Natural killer cell (primary cell): Measurements from ENCODE around the gene IL17REL. TPM values are rescaled to one million over a fixed set of nuclear protein-coding genes. Genes with fewer than 3 reads are reported as not detected.

Source experiments
- ATAC-seq, 3 donors: fragments of 150-1000 bp in 2 of 3; fragments of 200-7000 bp in 1 of 3; cut with Tn5 transposase; 1 replicate in 1 of 3; 2 replicates in 2 of 3; pipeline ENCODE4 v1.10.0; 2021; ENCODE audit warnings: mild to moderate bottlenecking in 2 of 3, moderate library complexity in 2 of 3
- DNase-seq, 2 donors: peaks; one replicate each; pipeline versions ENCODE4 v3.0.0 to v3.0.0-alpha.2; 2013 to 2021; ENCODE audit warnings: mixed read lengths in 1 of 2
- H3K27ac ChIP-seq: one replicate; pipeline ENCODE4 v1.5.1; 2013; ENCODE audit warnings: mild to moderate bottlenecking, low read length
- H3K27me3 ChIP-seq: one replicate; pipeline ENCODE4 v1.6.1; 2013; ENCODE audit warnings: low read length; ENCODE audit not compliant: control insufficient read depth, insufficient read depth
- H3K36me3 ChIP-seq: one replicate; pipeline ENCODE4 v1.6.1; 2013; ENCODE audit warnings: low read length; ENCODE audit not compliant: control insufficient read depth, insufficient read depth
- H3K4me1 ChIP-seq: one replicate; pipeline ENCODE4 v1.6.1; 2013; ENCODE audit warnings: low read length; ENCODE audit not compliant: control insufficient read depth, insufficient read depth
- H3K4me3 ChIP-seq: one replicate; pipeline ENCODE4 v1.5.1; 2013; ENCODE audit warnings: low read length
- H3K9me3 ChIP-seq: one replicate; pipeline ENCODE4 v1.6.1; 2013; ENCODE audit warnings: low read length; ENCODE audit not compliant: control insufficient read depth, insufficient read depth
- H3K27ac Mint-ChIP-seq, 2 donors: one replicate each; pipeline ENCODE4 v1.8.0; 2022; ENCODE audit warnings: mild to moderate bottlenecking in 2 of 2, mixed read lengths in 2 of 2, moderate library complexity in 1 of 2
- H3K27me3 Mint-ChIP-seq, 2 donors: one replicate each; pipeline ENCODE4 v1.8.0; 2022; ENCODE audit warnings: low read depth in 2 of 2, mixed read lengths in 2 of 2
- H3K36me3 Mint-ChIP-seq: one replicate; pipeline ENCODE4 v1.8.0; 2022; ENCODE audit warnings: mixed read lengths
- H3K4me1 Mint-ChIP-seq, 2 donors: one replicate each; pipeline ENCODE4 v1.8.0; 2022; ENCODE audit warnings: mixed read lengths in 2 of 2
- H3K4me3 Mint-ChIP-seq: one replicate; pipeline ENCODE4 v1.8.0; 2022; ENCODE audit warnings: mild to moderate bottlenecking, moderate library complexity, mixed read lengths
- H3K9me3 Mint-ChIP-seq, 2 donors: one replicate each; pipeline ENCODE4 v1.8.0; 2022; ENCODE audit warnings: mixed read lengths in 2 of 2
- CTCF ChIP-seq: fragments of 200-600 bp; IDR thresholded peaks from one replicate; pipeline ENCODE4 v1.8.0; 2022; ENCODE audit warnings: antibody characterized with exemption
- WGBS: methylation state at CpG from one replicate; pipeline ENCODE4 v1.1.7; 2013; ENCODE audit warnings: missing lambda C conversion rate; ENCODE audit not compliant: insufficient coverage; 5-methylcytosine and 5-hydroxymethylcytosine counted together
- intact Hi-C: fragments of 100-400 bp; cut with micrococcal nuclease; formaldehyde crosslinking; loops from one replicate; pipeline ENCODE4 v1.14.2; 2022
- total RNA-seq, 4 donors: library from RNA; stranded (reverse); fragments of 120-200 nt in 1 of 4; gene quantifications; one replicate each; pipeline versions ENCODE4 v1.2.3 to v1.2.4, GENCODE V29; 2013 to 2022

Gene IL17REL
- not detected for total RNA-seq
- not detected for total RNA-seq (2013)

DNA sequence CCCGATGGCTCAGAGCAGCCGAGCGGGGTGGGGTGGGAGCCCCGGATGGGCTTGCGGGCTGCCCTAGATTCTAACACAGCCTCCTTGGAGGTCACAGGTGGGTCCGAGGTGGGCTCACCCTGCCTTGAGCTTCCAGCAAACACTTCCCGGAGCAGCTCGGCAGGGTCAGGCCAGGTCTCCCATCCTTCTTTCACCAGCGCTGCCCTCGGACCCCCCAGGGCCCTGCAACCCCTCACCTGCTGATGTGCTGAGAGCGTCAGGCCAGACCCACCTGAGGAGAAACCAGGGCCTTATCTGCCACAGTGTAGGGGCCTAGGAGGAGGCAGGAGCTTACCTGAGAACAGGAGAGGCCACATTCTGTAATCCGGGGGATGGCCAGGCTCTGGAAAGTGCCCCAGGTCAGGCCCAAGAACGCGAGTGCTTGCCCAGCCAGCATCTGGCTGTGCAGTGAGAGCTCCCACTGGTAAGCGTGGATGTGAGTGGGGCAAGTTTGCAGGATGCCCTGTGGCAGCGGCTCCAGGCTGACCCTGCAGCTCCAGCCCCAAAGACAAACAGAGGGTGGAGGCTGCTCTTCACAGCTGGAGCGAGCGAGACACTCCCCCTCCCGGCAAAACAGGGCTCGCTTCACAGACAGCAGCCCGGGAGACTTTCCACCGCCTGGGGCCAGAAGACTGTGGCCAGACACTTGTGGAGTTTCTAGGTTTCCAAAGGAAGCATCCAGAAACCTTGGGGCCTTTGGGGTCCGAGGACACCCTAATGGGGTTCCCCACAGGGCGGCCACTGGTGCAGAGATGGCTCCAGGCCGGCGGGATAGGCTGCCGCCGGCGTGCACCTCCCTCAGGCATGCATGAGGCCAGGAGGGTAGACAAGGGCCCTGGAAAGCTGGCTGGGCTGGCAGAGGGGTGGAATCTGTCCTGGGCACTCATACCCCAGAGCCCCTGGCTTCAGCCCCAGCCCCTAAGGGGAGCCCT, at the start of gene IL17REL:
Gene IL17REL, minus strand, starts transcription at position 555 of the 971 bp plus-strand sequence. Its CDS starts 119 bp downstream, at position 436.
- Mint-ChIP-seq H3K4me1 (peaks cover 0 to 15% of the 10 kb centered on the region in 2 donors), H3K36me3 (no peaks in the 10 kb centered on the region), H3K4me3 (peak within 1 kb of the TSS; percentile 67), H3K27me3 (peaks cover 9 to 21% of the 10 kb centered on the region in 2 donors), H3K27ac (peak within 1 kb of the TSS in 1 of 2 donors; percentile 80), H3K9me3 (no peaks in the 10 kb centered on the region)
- Histone ChIP-seq H3K27me3 (peaks cover 10% of the 10 kb centered on the region), H3K36me3 (no peaks in the 10 kb centered on the region), H3K27ac (no peak within 1 kb of the TSS), H3K4me3 (no peak within 1 kb of the TSS), H3K9me3 (no peaks in the 10 kb centered on the region), H3K4me1 (peaks cover 44% of the 10 kb centered on the region)
- intact Hi-C loops: no loop called here
- TF ChIP-seq CTCF: no peak
- 94% methylated on average over 29 of the region's 29 CpGs for WGBS
- no peak for DNase-seq
- ATAC-seq: no peak

GRCh38 chr22:50061824-50062355, 49.3 kb upstream of the IL17REL start:
- DNase-seq: no peak
- Histone ChIP-seq H3K27me3 (peaks cover 3% of the 10 kb centered on the region), H3K9me3 (no peaks in the 10 kb centered on the region), H3K4me1 (peaks cover 9% of the 10 kb centered on the region), H3K27ac (no peak overlapping the region), H3K36me3 (peaks cover 8% of the 10 kb centered on the region), H3K4me3 (no peak overlapping the region)
- H3K4me3 Mint-ChIP-seq: no peak overlapping the region
- H3K27ac Mint-ChIP-seq: no peak overlapping the region
- no peaks in the 10 kb centered on the region for H3K4me1 Mint-ChIP-seq
- TF ChIP-seq CTCF: no peak
- ATAC-seq: no peak
- intact Hi-C loops: no loop called here
- H3K36me3 Mint-ChIP-seq: no peaks in the 10 kb centered on the region
- peaks cover 0 to 3% of the 10 kb centered on the region in 2 donors for H3K27me3 Mint-ChIP-seq
- H3K9me3 Mint-ChIP-seq: no peaks in the 10 kb centered on the region
- 70% methylated on average over 17 of the region's 17 CpGs for WGBS

DNA sequence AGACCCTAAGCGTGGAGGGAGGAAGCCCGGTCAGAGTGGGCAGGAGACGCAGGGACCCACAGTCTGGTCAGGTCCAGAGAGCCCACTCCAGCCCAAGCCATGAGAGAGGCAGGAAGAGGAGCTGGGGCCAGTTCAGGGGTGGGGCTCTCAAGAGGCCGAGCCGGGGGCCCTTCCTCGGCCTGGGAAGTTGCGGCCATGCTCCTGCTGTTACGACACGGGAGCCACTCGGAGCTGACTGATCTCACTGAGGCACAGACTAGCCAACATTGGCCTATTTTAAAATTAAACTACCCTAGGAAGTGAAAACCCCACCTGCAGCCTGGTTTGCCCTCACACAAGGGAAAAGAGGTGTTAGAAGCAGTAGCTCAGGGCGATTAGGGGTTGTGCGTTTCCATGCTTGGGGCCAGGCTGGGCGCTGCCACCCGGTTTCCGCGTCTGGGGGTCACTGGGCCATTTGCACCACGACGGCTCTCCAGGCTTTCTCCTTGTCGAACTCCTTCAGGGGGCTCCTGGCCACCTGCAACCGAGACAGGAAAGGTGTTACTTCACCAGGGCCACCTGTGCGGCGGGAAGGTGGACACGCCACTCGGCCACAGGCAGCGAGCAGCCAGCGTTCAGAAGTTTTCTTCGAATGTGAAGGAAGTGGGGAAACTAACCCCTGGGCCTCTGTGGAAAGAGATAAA, 48.7 kb upstream of the IL17REL start:
- no peaks in the 10 kb centered on the region for H3K4me1 Mint-ChIP-seq
- H3K27ac Mint-ChIP-seq: peak overlapping the region in 1 of 2 donors; percentile 58
- WGBS: 71% methylated on average over 27 of the region's 27 CpGs
- peaks cover 0 to 3% of the 10 kb centered on the region in 2 donors for H3K27me3 Mint-ChIP-seq
- Histone ChIP-seq H3K9me3 (no peaks in the 10 kb centered on the region), H3K27me3 (peaks cover 3% of the 10 kb centered on the region), H3K4me3 (no peak overlapping the region), H3K27ac (no peak overlapping the region), H3K36me3 (peaks cover 8% of the 10 kb centered on the region), H3K4me1 (peaks cover 9% of the 10 kb centered on the region)
- ATAC-seq: no peak
- no peak for TF ChIP-seq CTCF
- no peaks in the 10 kb centered on the region for H3K9me3 Mint-ChIP-seq
- no peak for DNase-seq
- intact Hi-C loops: no loop called here
- no peak overlapping the region for H3K4me3 Mint-ChIP-seq
- H3K36me3 Mint-ChIP-seq: no peaks in the 10 kb centered on the region
